ENCODE measurements around the gene C1orf21.

DNA sequence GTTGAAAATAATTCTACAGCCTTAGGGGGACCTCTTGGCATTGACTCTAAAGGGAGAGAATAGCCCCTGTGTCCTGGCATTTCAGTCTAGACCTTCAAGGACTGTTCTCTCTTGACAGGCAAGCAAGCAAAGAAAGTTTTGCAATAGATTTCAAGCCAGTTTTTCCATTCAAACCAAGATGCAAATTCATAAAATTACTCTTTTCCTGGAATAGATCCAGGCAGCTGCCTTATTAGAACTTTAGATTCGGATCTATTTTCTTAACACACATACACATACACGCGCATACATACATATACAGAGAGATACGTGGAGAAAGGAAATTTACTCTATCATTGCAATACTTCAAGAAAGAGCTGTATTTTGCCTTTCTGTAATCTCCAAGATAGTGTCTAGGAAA lies 238.4 kb downstream of the C1orf21 start:
- TF ChIP-seq, protein P1, sequence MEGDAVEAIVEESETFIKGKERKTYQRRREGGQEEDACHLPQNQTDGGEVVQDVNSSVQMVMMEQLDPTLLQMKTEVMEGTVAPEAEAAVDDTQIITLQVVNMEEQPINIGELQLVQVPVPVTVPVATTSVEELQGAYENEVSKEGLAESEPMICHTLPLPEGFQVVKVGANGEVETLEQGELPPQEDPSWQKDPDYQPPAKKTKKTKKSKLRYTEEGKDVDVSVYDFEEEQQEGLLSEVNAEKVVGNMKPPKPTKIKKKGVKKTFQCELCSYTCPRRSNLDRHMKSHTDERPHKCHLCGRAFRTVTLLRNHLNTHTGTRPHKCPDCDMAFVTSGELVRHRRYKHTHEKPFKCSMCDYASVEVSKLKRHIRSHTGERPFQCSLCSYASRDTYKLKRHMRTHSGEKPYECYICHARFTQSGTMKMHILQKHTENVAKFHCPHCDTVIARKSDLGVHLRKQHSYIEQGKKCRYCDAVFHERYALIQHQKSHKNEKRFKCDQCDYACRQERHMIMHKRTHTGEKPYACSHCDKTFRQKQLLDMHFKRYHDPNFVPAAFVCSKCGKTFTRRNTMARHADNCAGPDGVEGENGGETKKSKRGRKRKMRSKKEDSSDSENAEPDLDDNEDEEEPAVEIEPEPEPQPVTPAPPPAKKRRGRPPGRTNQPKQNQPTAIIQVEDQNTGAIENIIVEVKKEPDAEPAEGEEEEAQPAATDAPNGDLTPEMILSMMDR (optimal IDR thresholded peaks at IDR 0.05 in 1 of 3, IDR thresholded peaks at IDR 0.05 in 1 of 3, conservative IDR thresholded peaks at IDR 0.05 in 1 of 3; ENCODE audit: extremely low read depth in 1 of 3, insufficient read depth in 2 of 3, low read length in 3 of 3) = no peak
- TF ChIP-seq EZH2 (IDR thresholded peaks at IDR 0.05; ENCODE audit: low read length) = no peak
